Panc1 (cell line): Measurements from ENCODE around the gene PFN3.

Experiments used
- POLR2AphosphoS5 ChIP-seq: IDR thresholded peaks from 2 replicates; pipeline ENCODE4 v1.6.1; 2012; ENCODE audit warnings: mild to moderate bottlenecking, low read depth, low read length, moderate library complexity
- SIN3A ChIP-seq: IDR thresholded peaks from 2 replicates; pipeline ENCODE4 v1.6.1; 2012; ENCODE audit warnings: low read depth, mild to moderate bottlenecking, low read length, moderate library complexity, borderline replicate concordance; ENCODE audit not compliant: insufficient read depth
- TCF7L2 ChIP-seq: IDR thresholded peaks from 2 replicates; pipeline ENCODE4 v1.6.1; 2011; ENCODE audit warnings: mild to moderate bottlenecking, low read depth, low read length, inconsistent platforms
- TF ChIP-seq, protein P1 (sequence below): fragments of 450-650 bp; IDR thresholded peaks from 2 replicates; pipeline ENCODE4 v1.5.1; 2017; ENCODE audit warnings: mild to moderate bottlenecking
- TF ChIP-seq, protein P2 (sequence below), 2 experiments: IDR thresholded peaks; 2 replicates each; pipeline ENCODE4 v1.6.1; 2011 to 2012; ENCODE audit warnings: low read depth in 2 of 2, control low read depth in 1 of 2, low read length in 1 of 2, mild to moderate bottlenecking in 1 of 2, moderate library complexity in 1 of 2; ENCODE audit not compliant: insufficient read depth in 1 of 2

GRCh38 chr5:177404641-177405179, 4.2 kb upstream of the PFN3 start:
- TF ChIP-seq, protein P1, sequence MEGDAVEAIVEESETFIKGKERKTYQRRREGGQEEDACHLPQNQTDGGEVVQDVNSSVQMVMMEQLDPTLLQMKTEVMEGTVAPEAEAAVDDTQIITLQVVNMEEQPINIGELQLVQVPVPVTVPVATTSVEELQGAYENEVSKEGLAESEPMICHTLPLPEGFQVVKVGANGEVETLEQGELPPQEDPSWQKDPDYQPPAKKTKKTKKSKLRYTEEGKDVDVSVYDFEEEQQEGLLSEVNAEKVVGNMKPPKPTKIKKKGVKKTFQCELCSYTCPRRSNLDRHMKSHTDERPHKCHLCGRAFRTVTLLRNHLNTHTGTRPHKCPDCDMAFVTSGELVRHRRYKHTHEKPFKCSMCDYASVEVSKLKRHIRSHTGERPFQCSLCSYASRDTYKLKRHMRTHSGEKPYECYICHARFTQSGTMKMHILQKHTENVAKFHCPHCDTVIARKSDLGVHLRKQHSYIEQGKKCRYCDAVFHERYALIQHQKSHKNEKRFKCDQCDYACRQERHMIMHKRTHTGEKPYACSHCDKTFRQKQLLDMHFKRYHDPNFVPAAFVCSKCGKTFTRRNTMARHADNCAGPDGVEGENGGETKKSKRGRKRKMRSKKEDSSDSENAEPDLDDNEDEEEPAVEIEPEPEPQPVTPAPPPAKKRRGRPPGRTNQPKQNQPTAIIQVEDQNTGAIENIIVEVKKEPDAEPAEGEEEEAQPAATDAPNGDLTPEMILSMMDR: no peak
- TF ChIP-seq, protein P2, sequence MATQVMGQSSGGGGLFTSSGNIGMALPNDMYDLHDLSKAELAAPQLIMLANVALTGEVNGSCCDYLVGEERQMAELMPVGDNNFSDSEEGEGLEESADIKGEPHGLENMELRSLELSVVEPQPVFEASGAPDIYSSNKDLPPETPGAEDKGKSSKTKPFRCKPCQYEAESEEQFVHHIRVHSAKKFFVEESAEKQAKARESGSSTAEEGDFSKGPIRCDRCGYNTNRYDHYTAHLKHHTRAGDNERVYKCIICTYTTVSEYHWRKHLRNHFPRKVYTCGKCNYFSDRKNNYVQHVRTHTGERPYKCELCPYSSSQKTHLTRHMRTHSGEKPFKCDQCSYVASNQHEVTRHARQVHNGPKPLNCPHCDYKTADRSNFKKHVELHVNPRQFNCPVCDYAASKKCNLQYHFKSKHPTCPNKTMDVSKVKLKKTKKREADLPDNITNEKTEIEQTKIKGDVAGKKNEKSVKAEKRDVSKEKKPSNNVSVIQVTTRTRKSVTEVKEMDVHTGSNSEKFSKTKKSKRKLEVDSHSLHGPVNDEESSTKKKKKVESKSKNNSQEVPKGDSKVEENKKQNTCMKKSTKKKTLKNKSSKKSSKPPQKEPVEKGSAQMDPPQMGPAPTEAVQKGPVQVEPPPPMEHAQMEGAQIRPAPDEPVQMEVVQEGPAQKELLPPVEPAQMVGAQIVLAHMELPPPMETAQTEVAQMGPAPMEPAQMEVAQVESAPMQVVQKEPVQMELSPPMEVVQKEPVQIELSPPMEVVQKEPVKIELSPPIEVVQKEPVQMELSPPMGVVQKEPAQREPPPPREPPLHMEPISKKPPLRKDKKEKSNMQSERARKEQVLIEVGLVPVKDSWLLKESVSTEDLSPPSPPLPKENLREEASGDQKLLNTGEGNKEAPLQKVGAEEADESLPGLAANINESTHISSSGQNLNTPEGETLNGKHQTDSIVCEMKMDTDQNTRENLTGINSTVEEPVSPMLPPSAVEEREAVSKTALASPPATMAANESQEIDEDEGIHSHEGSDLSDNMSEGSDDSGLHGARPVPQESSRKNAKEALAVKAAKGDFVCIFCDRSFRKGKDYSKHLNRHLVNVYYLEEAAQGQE (IDR thresholded peaks at IDR 0.05; ENCODE audit: insufficient read depth in 1 of 2, low read depth in 2 of 2, low read length in 1 of 2): no peak
- no peak for TF ChIP-seq POLR2AphosphoS5
- TF ChIP-seq TCF7L2: no peak
- TF ChIP-seq SIN3A: no peak
